ENCODE results near the gene PRUNE2. TPM values are rescaled to one million over a fixed set of nuclear protein-coding genes. Genes with fewer than 3 reads are reported as not detected.

The PRUNE2 gene
- total RNA-seq, 2 experiments from 2014 or later, result 0.23 to 0.42 TPM

DNA sequence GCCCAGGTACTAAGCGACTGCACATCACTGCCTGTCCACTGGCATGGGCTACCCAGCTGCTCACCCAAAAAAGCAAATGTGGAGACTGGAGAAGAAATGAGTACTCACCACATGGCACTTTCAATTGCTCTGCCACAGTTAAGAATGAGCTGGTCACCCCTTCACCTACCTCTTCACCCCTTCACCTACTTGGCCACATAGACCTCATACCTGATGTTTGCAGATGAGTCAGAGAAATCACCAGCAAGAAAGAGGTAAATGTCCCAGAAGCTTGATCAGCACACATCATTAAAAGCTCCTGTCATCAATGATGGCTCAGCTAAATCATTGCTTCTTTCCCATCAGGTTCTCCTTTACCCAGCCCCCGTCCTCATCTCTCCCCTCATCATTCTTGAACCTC is 7.6 kb upstream of the PRUNE2 start:
- CTCF ChIA-PET, result no interaction called here
- peaks cover 13% of the 10 kb centered on the region for H3K27me3 Mint-ChIP-seq
- H3K9me3 Mint-ChIP-seq, result no peaks in the 10 kb centered on the region

GRCh38 chr9:76912636-76913275 is 6.8 kb upstream of the PRUNE2 start:
- H3K9me3 Mint-ChIP-seq, result no peaks in the 10 kb centered on the region
- CTCF ChIA-PET, result no interaction called here
- peaks cover 2% of the 10 kb centered on the region for H3K4me1 Mint-ChIP-seq
- no peak overlapping the region for H3K4me3 Mint-ChIP-seq
- POLR2A ChIA-PET, result no interaction called here
- H3K27me3 Mint-ChIP-seq, result peaks cover 17% of the 10 kb centered on the region
- H3K36me3 Mint-ChIP-seq (ENCODE audit: low read depth), result no peaks in the 10 kb centered on the region
- H3K27ac Mint-ChIP-seq, result no peak overlapping the region
- no peak for DNase-seq

More for the DNA sequence above, 7.6 kb upstream of the PRUNE2 start:
- H3K4me3 Mint-ChIP-seq, result no peak overlapping the region
- POLR2A ChIA-PET, result interaction anchor here (0.6 kb wide), 1 partner anchor 159 kb away, joined by 3 read pairs; no protein-coding TSS in a partner anchor
- no peak for DNase-seq
- no peaks in the 10 kb centered on the region for H3K36me3 Mint-ChIP-seq (ENCODE audit: low read depth)
- H3K4me1 Mint-ChIP-seq, result peaks cover 2% of the 10 kb centered on the region
- no peak overlapping the region for H3K27ac Mint-ChIP-seq

DNA sequence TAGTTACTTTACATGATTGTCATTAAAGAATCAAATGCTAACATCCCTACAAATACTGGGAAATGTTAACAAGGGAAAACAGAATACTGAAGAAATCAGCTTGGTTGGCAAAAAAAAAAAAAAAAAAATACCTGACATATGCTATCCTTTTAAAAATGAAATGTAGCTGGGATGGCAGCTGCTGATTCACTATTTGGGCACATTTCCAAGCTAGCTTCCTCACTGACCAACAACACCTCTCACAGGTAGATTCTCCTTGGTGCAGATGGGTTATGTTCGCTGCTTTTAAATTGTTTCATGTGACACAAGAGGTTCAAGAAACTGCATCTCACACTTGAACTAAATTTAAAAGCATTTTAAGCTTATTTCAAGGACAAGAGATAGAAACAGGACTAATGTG is 6.1 kb upstream of the PRUNE2 start:
- Mint-ChIP-seq H3K36me3 (ENCODE audit: low read depth) (no peaks in the 10 kb centered on the region), H3K4me3 (no peak overlapping the region), H3K27me3 (peaks cover 23% of the 10 kb centered on the region), H3K4me1 (peaks cover 2% of the 10 kb centered on the region), H3K27ac (no peak overlapping the region), H3K9me3 (no peaks in the 10 kb centered on the region)
- no peak for DNase-seq
- ChIA-PET CTCF (no interaction called here), POLR2A (no interaction called here)

DNA sequence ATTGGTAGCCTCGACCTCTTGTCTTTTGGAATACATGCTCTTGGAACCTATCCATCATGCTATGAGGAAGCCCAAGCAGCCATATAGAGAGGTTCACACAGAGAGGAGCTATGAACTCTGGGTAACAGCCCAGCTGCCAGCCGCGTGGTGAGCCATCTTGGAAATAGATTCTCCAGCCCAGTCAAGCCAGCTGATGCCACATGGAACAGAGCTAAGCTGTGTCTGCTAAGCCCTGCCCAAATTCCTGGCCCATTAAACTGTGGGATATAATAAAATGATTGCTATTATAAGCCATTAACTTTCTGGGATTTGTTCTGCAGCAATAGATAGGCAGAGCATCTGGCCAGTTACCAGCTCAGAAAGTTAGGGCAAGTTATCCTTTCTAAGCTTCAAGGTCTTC is 4.9 kb upstream of the PRUNE2 start:
- Mint-ChIP-seq H3K9me3 (no peaks in the 10 kb centered on the region), H3K4me3 (no peak overlapping the region), H3K4me1 (peaks cover 2% of the 10 kb centered on the region), H3K36me3 (ENCODE audit: low read depth) (peaks cover 1% of the 10 kb centered on the region), H3K27ac (no peak overlapping the region), H3K27me3 (peaks cover 28% of the 10 kb centered on the region)
- no peak for DNase-seq
- POLR2A ChIA-PET, result no interaction called here
- CTCF ChIA-PET, result no interaction called here

DNA sequence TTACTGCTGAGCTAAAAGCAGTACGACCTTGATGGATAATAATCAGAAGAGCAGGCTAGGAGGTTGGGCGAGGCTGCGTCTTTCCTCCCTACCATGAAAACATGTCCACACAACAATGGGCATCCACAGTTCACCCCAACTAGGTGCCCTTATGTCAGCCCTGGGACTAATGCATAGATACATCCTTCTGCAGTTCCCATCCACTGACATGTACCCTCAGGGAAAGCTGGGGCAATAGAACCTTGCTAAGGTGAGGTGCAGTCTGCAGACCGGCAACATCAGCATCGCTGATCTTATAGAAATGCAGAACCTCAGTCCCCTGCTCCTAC is 697 bp upstream of the PRUNE2 start:
- no peak for DNase-seq
- H3K4me1 Mint-ChIP-seq, result no peaks in the 10 kb centered on the region
- H3K27me3 Mint-ChIP-seq, result peaks cover 41% of the 10 kb centered on the region
- H3K4me3 Mint-ChIP-seq, result no peak overlapping the region
- no peaks in the 10 kb centered on the region for H3K9me3 Mint-ChIP-seq
- CTCF ChIA-PET, result no interaction called here
- H3K36me3 Mint-ChIP-seq (ENCODE audit: low read depth), result peaks cover 1% of the 10 kb centered on the region
- H3K27ac Mint-ChIP-seq, result no peak overlapping the region
- POLR2A ChIA-PET, result no interaction called here

- ChIA-PET POLR2A (interaction anchor here (0.7 kb wide), 1 partner anchor 1850 kb away, joined by 3 read pairs; no protein-coding TSS in a partner anchor), CTCF (interaction anchor here (0.5 kb wide), 1 partner anchor 14 kb away, joined by 3 read pairs; no protein-coding TSS in a partner anchor)
- DNase-seq, result no peak
- Mint-ChIP-seq H3K4me3 (no peak overlapping the region), H3K27me3 (peaks cover 42% of the 10 kb centered on the region), H3K27ac (no peak overlapping the region), H3K4me1 (no peaks in the 10 kb centered on the region), H3K36me3 (ENCODE audit: low read depth) (peaks cover 1% of the 10 kb centered on the region), H3K9me3 (no peaks in the 10 kb centered on the region)
Observed at GRCh38 chr9:76904661-76905457, 1.1 kb downstream of the PRUNE2 start.

- DNase-seq, result no peak
- Mint-ChIP-seq H3K4me3 (no peak overlapping the region), H3K9me3 (no peaks in the 10 kb centered on the region), H3K36me3 (ENCODE audit: low read depth) (peaks cover 1% of the 10 kb centered on the region), H3K27ac (no peak overlapping the region), H3K27me3 (peaks cover 34% of the 10 kb centered on the region), H3K4me1 (no peaks in the 10 kb centered on the region)
- ChIA-PET CTCF (no interaction called here), POLR2A (no interaction called here)
Observed at GRCh38 chr9:76902395-76902794, 3.5 kb downstream of the PRUNE2 start.

- CTCF ChIA-PET, result no interaction called here
- Mint-ChIP-seq H3K4me1 (no peaks in the 10 kb centered on the region), H3K27me3 (peaks cover 30% of the 10 kb centered on the region), H3K27ac (no peak overlapping the region), H3K9me3 (no peaks in the 10 kb centered on the region), H3K36me3 (ENCODE audit: low read depth) (peaks cover 1% of the 10 kb centered on the region), H3K4me3 (no peak overlapping the region)
- POLR2A ChIA-PET, result no interaction called here
- DNase-seq, result no peak
Observed at GRCh38 chr9:76901801-76902200, 4.1 kb downstream of the PRUNE2 start.

- Mint-ChIP-seq H3K9me3 (no peaks in the 10 kb centered on the region), H3K36me3 (ENCODE audit: low read depth) (no peaks in the 10 kb centered on the region), H3K27me3 (peaks cover 24% of the 10 kb centered on the region), H3K4me3 (no peak overlapping the region), H3K27ac (no peak overlapping the region), H3K4me1 (no peaks in the 10 kb centered on the region)
- DNase-seq, result no peak
- POLR2A ChIA-PET, result no interaction called here
- CTCF ChIA-PET, result no interaction called here
Observed at GRCh38 chr9:76900884-76901440, 5.0 kb downstream of the PRUNE2 start.

DNA sequence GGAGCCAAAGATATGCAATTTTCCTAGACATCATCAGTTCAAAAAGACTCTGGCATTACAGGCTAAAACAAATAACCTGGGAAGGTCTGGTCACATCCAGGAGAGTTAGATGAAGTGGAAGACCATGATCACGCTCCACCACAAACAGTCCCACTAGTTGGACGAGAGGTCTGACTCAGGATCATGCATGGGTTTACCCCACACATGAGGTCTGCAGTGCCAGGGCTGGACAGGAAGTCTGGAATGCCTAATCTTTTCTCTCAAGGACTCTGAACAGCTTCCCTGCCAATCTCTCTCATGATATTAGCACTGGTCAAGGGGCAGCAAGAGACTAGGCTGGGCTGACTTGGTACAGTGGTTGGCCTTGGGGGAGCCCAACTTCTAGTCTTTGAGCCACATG is 7.1 kb downstream of the PRUNE2 start:
- Mint-ChIP-seq H3K4me1 (no peaks in the 10 kb centered on the region), H3K27me3 (peaks cover 7% of the 10 kb centered on the region)
- CTCF ChIA-PET, result no interaction called here

GRCh38 chr9:76897804-76898525 is 7.9 kb downstream of the PRUNE2 start:
- POLR2A ChIA-PET, result no interaction called here
- H3K27ac Mint-ChIP-seq, result no peak overlapping the region
- no peaks in the 10 kb centered on the region for H3K36me3 Mint-ChIP-seq (ENCODE audit: low read depth)
- H3K27me3 Mint-ChIP-seq, result peaks cover 7% of the 10 kb centered on the region
- H3K4me3 Mint-ChIP-seq, result no peak overlapping the region
- CTCF ChIA-PET, result no interaction called here
- H3K4me1 Mint-ChIP-seq, result no peaks in the 10 kb centered on the region
- no peak for DNase-seq
- no peaks in the 10 kb centered on the region for H3K9me3 Mint-ChIP-seq

More for the DNA sequence above, 7.1 kb downstream of the PRUNE2 start:
- Mint-ChIP-seq H3K9me3 (no peaks in the 10 kb centered on the region), H3K36me3 (ENCODE audit: low read depth) (no peaks in the 10 kb centered on the region), H3K4me3 (no peak overlapping the region), H3K27ac (no peak overlapping the region)
- POLR2A ChIA-PET, result no interaction called here
- no peak for DNase-seq

- Mint-ChIP-seq H3K27me3 (peaks cover 1% of the 10 kb centered on the region), H3K36me3 (ENCODE audit: low read depth) (no peaks in the 10 kb centered on the region), H3K9me3 (no peaks in the 10 kb centered on the region), H3K4me3 (no peak overlapping the region), H3K27ac (no peak overlapping the region), H3K4me1 (no peaks in the 10 kb centered on the region)
- ChIA-PET CTCF (no interaction called here), POLR2A (no interaction called here)
- DNase-seq, result no peak
Observed at GRCh38 chr9:76896035-76896434, 9.9 kb downstream of the PRUNE2 start.

DNA sequence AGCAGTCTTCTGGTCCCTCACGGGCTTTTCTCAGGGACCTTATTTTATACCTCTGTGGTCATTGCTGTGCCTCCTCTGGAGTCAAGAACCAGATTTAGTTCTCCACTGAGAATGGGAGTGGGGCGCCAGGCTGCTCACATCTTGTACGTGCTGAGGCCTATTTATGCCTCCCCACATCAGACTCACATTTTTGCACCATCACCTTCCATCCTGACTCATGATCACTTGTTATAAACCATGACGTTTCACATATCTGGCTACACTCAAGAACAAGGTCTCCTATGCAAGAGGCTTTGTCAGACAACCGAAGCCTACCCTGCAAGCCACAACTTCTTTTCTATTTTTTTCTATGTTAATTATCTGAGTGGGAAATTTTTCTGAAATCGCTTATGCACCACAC is 10.7 kb downstream of the PRUNE2 start:
- H3K36me3 Mint-ChIP-seq (ENCODE audit: low read depth), result no peaks in the 10 kb centered on the region
- ChIA-PET POLR2A (no interaction called here), CTCF (no interaction called here)
- H3K9me3 Mint-ChIP-seq, result no peaks in the 10 kb centered on the region
- H3K27me3 Mint-ChIP-seq, result peaks cover 1% of the 10 kb centered on the region
- H3K4me3 Mint-ChIP-seq, result no peak overlapping the region
- no peak for DNase-seq
- no peaks in the 10 kb centered on the region for H3K4me1 Mint-ChIP-seq
- H3K27ac Mint-ChIP-seq, result no peak overlapping the region

All from activated CD4-positive, alpha-beta T cell treated with anti-CD3 and anti-CD28 coated beads, Interleukin-2, amount 10 ng/mL, durations not matched to agents 7 days and 5 days (primary cell).